Sigmoid colon (tissue), 7 donors: ENCODE results near the gene KDM4D. TPM values are rescaled to one million over a fixed set of nuclear protein-coding genes. Genes with fewer than 3 reads are reported as not detected.
"Not testable (repeated sequence)": the region's sequence is repeated elsewhere in the genome, so short reads cannot be mapped to it uniquely, and the experiment has no call there.

ENCODE experiments used
- DNase-seq: peaks from one replicate; pipeline ENCODE4 v3.0.0-alpha.2; 2019
- H3K27ac ChIP-seq, 4 donors: fragments of 200-600 bp; sonication (generic); one replicate each; pipeline ENCODE4 v1.5.1; 2016 to 2019; ENCODE audit warnings: mild to moderate bottlenecking in 1 of 4
- H3K27me3 ChIP-seq, 3 donors: fragments of 200-600 bp; sonication (generic); one replicate each; pipeline ENCODE4 v1.5.1; 2019; ENCODE audit warnings: mild to moderate bottlenecking in 1 of 3
- H3K36me3 ChIP-seq, 4 donors: fragments of 200-600 bp; sonication (generic); one replicate each; pipeline ENCODE4 v1.5.1; 2016 to 2019
- H3K4me1 ChIP-seq, 4 donors: fragments of 200-600 bp; sonication (generic); one replicate each; pipeline ENCODE4 v1.5.1; 2017 to 2019
- H3K4me3 ChIP-seq, 4 donors: fragments of 200-600 bp; sonication (generic); one replicate each; pipeline ENCODE4 v1.5.1; 2017 to 2019; ENCODE audit warnings: mild to moderate bottlenecking in 2 of 4, moderate library complexity in 1 of 4
- H3K9me3 ChIP-seq, 4 donors: fragments of 200-600 bp in 3 of 4; sonication (generic) in 3 of 4; one replicate each; pipeline versions ENCODE4 v1.5.1 to v1.6.1; 2013 to 2019
- CTCF ChIP-seq, 4 experiments: fragments of 450-650 bp in 3 of 4; fragments of 200-600 bp in 1 of 4; IDR thresholded peaks; one replicate each; pipeline ENCODE4 v1.5.1; 2016 to 2019; ENCODE audit warnings: antibody characterized with exemption in 4 of 4, mild to moderate bottlenecking in 3 of 4, moderate library complexity in 2 of 4
- EP300 ChIP-seq, 4 donors: sonication (generic); formaldehyde crosslinking; IDR thresholded peaks; one replicate each; pipeline ENCODE4 v1.6.1; 2017; ENCODE audit warnings: antibody characterized with exemption in 4 of 4
- POLR2A ChIP-seq, 2 donors: fragments of 450-650 bp; IDR thresholded peaks; one replicate each; pipeline ENCODE4 v1.6.1; 2016; ENCODE audit warnings: antibody characterized with exemption in 2 of 2, mild to moderate bottlenecking in 2 of 2, moderate library complexity in 2 of 2
- POLR2AphosphoS5 ChIP-seq, 4 donors: sonication (generic); formaldehyde crosslinking; IDR thresholded peaks; one replicate each; pipeline ENCODE4 v1.6.1; 2017; ENCODE audit warnings: antibody characterized with exemption in 4 of 4
- WGBS, 2 donors: extraction: QIAGEN DNeasy Blood & Tissue Kit; methylation state at CpG; one replicate each; pipeline ENCODE4 v1.1.7; 2013; 5-methylcytosine and 5-hydroxymethylcytosine counted together
- intact Hi-C: fragments of 100-400 bp; cut with DNase I; formaldehyde crosslinking; loops from one replicate; pipeline ENCODE4 v1.15.1; 2023
- polyA plus RNA-seq, 3 donors: library from polyadenylated mRNA; stranded (reverse); fragments of 200-250 nt; gene quantifications; one replicate each; pipeline ENCODE4 v1.2.3, GENCODE V29; 2013
- total RNA-seq, 4 donors: library from RNA; depleted of rRNA; stranded (reverse); fragments of >200 nt; gene quantifications; one replicate each; pipeline ENCODE4 v1.1.0, GENCODE V29; 2016
- donor health status: healthy with polysubstance abuse.
- donor health status: Bipolar disorder and iron deficiency.
- donor health status: healthy.

Gene KDM4D
- total and polyA plus RNA-seq, 7 donors, result 0.33 to 0.60 (median 0.55) TPM; not detected in 2

GRCh38 chr11:94926271-94926625 lies 47.3 kb upstream of the KDM4D start:
- no peaks in the 10 kb centered on the region for H3K27me3 ChIP-seq
- no peaks in the 10 kb centered on the region for H3K36me3 ChIP-seq
- TF ChIP-seq EP300 (IDR thresholded peaks at IDR 0.05) (no peak), POLR2A (IDR thresholded peaks at IDR 0.05) (no peak), CTCF (IDR thresholded peaks at IDR 0.05) (no peak), POLR2AphosphoS5 (IDR thresholded peaks at IDR 0.05) (no peak)
- H3K27ac ChIP-seq, result peak overlapping the region; percentile 53 to 78 (median 70)
- no peaks in the 10 kb centered on the region for H3K9me3 ChIP-seq
- H3K4me3 ChIP-seq, result no peak overlapping the region
- peaks cover 0 to 28% (median 20%) of the 10 kb centered on the region in 4 donors for H3K4me1 ChIP-seq
- no peak for DNase-seq
- intact Hi-C loops, result no loop called here

- Histone ChIP-seq H3K4me1 (peaks cover 0 to 28% (median 20%) of the 10 kb centered on the region in 4 donors), H3K4me3 (no peak overlapping the region), H3K27ac (peak overlapping the region; percentile 65 to 78 (median 70)), H3K27me3 (no peaks in the 10 kb centered on the region), H3K36me3 (no peaks in the 10 kb centered on the region), H3K9me3 (no peaks in the 10 kb centered on the region)
- intact Hi-C loops, result no loop called here
- TF ChIP-seq EP300 (IDR thresholded peaks at IDR 0.05), result no peak
- TF ChIP-seq POLR2AphosphoS5 (IDR thresholded peaks at IDR 0.05), result peak in 3 of 4 donors; percentile 43 to 57 (median 52)
- DNase-seq, result peak; percentile 93
- 30 to 38% methylated on average over 6 of the region's 6 CpGs for WGBS, 2 donors
These were observed 46.7 kb upstream of the KDM4D start for GRCh38 chr11:94926698-94927237.

GRCh38 chr11:94928117-94928990 lies 45.2 kb upstream of the KDM4D start:
- H3K27ac ChIP-seq, result peak overlapping the region; percentile 65 to 78 (median 70)
- no peaks in the 10 kb centered on the region for H3K9me3 ChIP-seq
- no peaks in the 10 kb centered on the region for H3K36me3 ChIP-seq
- H3K4me1 ChIP-seq, result peaks cover 0 to 37% (median 27%) of the 10 kb centered on the region in 4 donors
- 72 to 92% methylated on average over 1 of the region's 1 CpG for WGBS, 2 donors
- no peak for TF ChIP-seq EP300 (IDR thresholded peaks at IDR 0.05)
- no peak for TF ChIP-seq CTCF (IDR thresholded peaks at IDR 0.05)
- no peak for TF ChIP-seq POLR2A (IDR thresholded peaks at IDR 0.05)
- TF ChIP-seq POLR2AphosphoS5 (IDR thresholded peaks at IDR 0.05), result no peak
- H3K27me3 ChIP-seq, result no peaks in the 10 kb centered on the region
- intact Hi-C loops, result no loop called here
- no peak overlapping the region for H3K4me3 ChIP-seq
- DNase-seq, result no peak

GRCh38 chr11:94932072-94932471 lies 41.4 kb upstream of the KDM4D start:
- DNase-seq, H3K27me3 ChIP-seq, H3K27ac ChIP-seq, H3K9me3 ChIP-seq, H3K4me3 ChIP-seq, H3K36me3 ChIP-seq, intact Hi-C loops: not testable (repeated sequence)
- peaks cover 0 to 32% (median 19%) of the 10 kb centered on the region in 4 donors for H3K4me1 ChIP-seq

GRCh38 chr11:94932503-94932902 lies 41.0 kb upstream of the KDM4D start:
- 92 to 93% methylated on average over 5 of the region's 5 CpGs for WGBS, 2 donors
- H3K9me3 ChIP-seq, result no peaks in the 10 kb centered on the region
- TF ChIP-seq EP300 (IDR thresholded peaks at IDR 0.05) (no peak), POLR2A (IDR thresholded peaks at IDR 0.05) (no peak), CTCF (IDR thresholded peaks at IDR 0.05) (no peak), POLR2AphosphoS5 (IDR thresholded peaks at IDR 0.05) (no peak)
- H3K27ac ChIP-seq, result peak overlapping the region in 2 of 4 donors; percentile 36 to 61
- intact Hi-C loops, result no loop called here
- H3K4me3 ChIP-seq, result no peak overlapping the region
- DNase-seq, result no peak
- peaks cover 0 to 27% (median 15%) of the 10 kb centered on the region in 4 donors for H3K4me1 ChIP-seq
- H3K36me3 ChIP-seq, result no peaks in the 10 kb centered on the region
- no peaks in the 10 kb centered on the region for H3K27me3 ChIP-seq
